Loucy (cell line): Measurements from ENCODE around the gene GPALPP1.
"Not testable (repeated sequence)": the region's sequence is repeated elsewhere in the genome, so short reads cannot be mapped to it uniquely, and the experiment has no call there.

ENCODE experiments used
- H2AFZ ChIP-seq: fragments of 200-600 bp; sonication (generic); 2 replicates; pipeline ENCODE4 v1.6.0; 2016; ENCODE audit warnings: antibody characterized with exemption, mild to moderate bottlenecking, low read length, moderate library complexity
- H3F3A ChIP-seq: fragments of 200-600 bp; 2 replicates; pipeline ENCODE4 v1.6.0; 2016; ENCODE audit warnings: antibody characterized with exemption, low read depth, mild to moderate bottlenecking
- H3K27me3 ChIP-seq: fragments of 200-600 bp; sonication (generic); 2 replicates; pipeline ENCODE4 v1.6.1; 2014; ENCODE audit warnings: low read length, mild to moderate bottlenecking; ENCODE audit not compliant: insufficient read depth, poor library complexity, severe bottlenecking
- H3K36me3 ChIP-seq: fragments of 200-600 bp; sonication (generic); 2 replicates; pipeline ENCODE4 v1.6.1; 2016; ENCODE audit warnings: low read length; ENCODE audit not compliant: insufficient read depth
- H3K4me1 ChIP-seq: fragments of 200-600 bp; sonication (generic); 2 replicates; pipeline ENCODE4 v1.5.1; 2014; ENCODE audit warnings: low read length, mild to moderate bottlenecking; ENCODE audit not compliant: insufficient read depth, poor library complexity, severe bottlenecking
- H3K4me2 ChIP-seq: fragments of 200-600 bp; sonication (generic); 2 replicates; pipeline ENCODE4 v1.6.0; 2014; ENCODE audit warnings: antibody characterized with exemption, low read length, low read depth, mild to moderate bottlenecking; ENCODE audit not compliant: poor library complexity, severe bottlenecking
- H3K4me3 ChIP-seq: fragments of 200-600 bp; sonication (generic); 2 replicates; pipeline ENCODE4 v1.5.1; 2014; ENCODE audit warnings: low read length, mild to moderate bottlenecking, mixed read lengths; ENCODE audit not compliant: poor library complexity, severe bottlenecking
- H3K79me2 ChIP-seq: fragments of 200-600 bp; sonication (generic); 2 replicates; pipeline ENCODE4 v1.6.1; 2014; ENCODE audit warnings: low read length; ENCODE audit not compliant: insufficient read depth
- H3K9ac ChIP-seq: fragments of 200-600 bp; sonication (generic); 2 replicates; pipeline ENCODE4 v1.6.0; 2014; ENCODE audit warnings: mild to moderate bottlenecking, low read depth, low read length, moderate library complexity; ENCODE audit not compliant: poor library complexity, severe bottlenecking
- H3K9me2 ChIP-seq: fragments of 200-600 bp; sonication (generic); replicated peaks from 2 replicates; pipeline ENCODE4 v1.6.1; 2016; ENCODE audit warnings: low read depth, low read length, mixed read lengths
- H3K9me3 ChIP-seq: fragments of 200-600 bp; sonication (generic); 2 replicates; pipeline ENCODE4 v1.6.1; 2014; ENCODE audit warnings: mild to moderate bottlenecking, antibody characterized with exemption, low read length, low read depth; ENCODE audit not compliant: insufficient read depth
- H4K20me1 ChIP-seq: fragments of 200-600 bp; sonication (generic); 2 replicates; pipeline ENCODE4 v1.6.0; 2014; ENCODE audit warnings: antibody characterized with exemption, low read length, mild to moderate bottlenecking; ENCODE audit not compliant: insufficient read depth, poor library complexity, severe bottlenecking
- CTCF ChIP-seq: fragments of 200-600 bp; sonication (generic); conservative IDR thresholded peaks from 2 replicates; pipeline ENCODE4 v1.5.1; 2014; ENCODE audit warnings: mild to moderate bottlenecking, antibody characterized with exemption, low read length
- EZH2phosphoT487 ChIP-seq: fragments of 200-600 bp; IDR thresholded peaks from 2 replicates; pipeline ENCODE4 v1.6.1; 2018; ENCODE audit warnings: antibody characterized with exemption, mild to moderate bottlenecking, moderate library complexity, borderline replicate concordance

GPALPP1 gene

DNA sequence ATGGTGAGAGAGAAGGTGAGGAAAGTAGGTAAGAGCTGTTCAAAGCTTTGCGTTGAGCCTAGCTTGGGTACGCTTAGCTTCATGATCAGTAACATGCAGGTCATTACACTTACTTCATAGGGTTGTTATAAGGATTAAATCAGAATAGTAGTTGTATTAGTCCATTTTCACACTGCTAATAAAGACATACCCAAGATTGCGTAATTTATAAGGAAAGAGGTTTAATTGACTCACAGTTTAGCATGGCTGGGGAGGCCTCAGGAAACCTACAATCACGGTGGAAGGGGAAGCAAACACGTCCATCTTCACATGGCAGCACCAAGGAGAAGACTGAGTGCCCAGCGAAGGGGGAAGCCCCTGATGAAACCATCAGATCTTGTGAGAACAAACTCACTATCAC lies 21.9 kb downstream of the GPALPP1 start:
- Histone ChIP-seq H3K9me2 (no peaks in the 10 kb centered on the region), H3K36me3 (peaks cover 17% of the 10 kb centered on the region; the same call in 1 of the 2 replicates), H3K27me3 (no peaks in the 10 kb centered on the region), H3K79me2 (no peaks in the 10 kb centered on the region), H3F3A (no peaks in the 10 kb centered on the region), H3K9ac (no peak overlapping the region), H3K4me3 (no peak overlapping the region), H2AFZ (no peak overlapping the region), H3K4me2 (no peak overlapping the region), H3K9me3 (no peaks in the 10 kb centered on the region), H4K20me1 (no peaks in the 10 kb centered on the region), H3K4me1 (no peaks in the 10 kb centered on the region)
- TF ChIP-seq EZH2phosphoT487 = no peak
- TF ChIP-seq CTCF = no peak

DNA sequence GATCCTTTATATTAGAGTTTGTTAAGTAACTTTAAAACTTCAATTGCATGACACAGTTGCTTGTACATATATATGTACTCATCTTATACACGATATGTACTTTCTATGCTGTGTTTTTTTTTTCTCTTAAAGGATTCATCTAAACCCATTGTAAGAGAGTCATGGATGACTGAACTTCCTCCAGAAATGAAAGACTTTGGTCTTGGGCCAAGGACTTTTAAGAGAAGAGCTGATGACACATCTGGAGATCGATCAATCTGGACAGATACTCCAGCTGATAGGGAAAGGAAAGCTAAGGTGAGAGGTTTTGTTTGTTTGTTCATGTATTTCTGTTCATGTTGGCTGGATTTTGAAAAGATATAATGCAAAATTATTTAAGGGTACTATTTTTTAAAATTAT lies 26.0 kb downstream of the GPALPP1 start:
- Histone ChIP-seq H2AFZ (no peak overlapping the region), H3K36me3 (peaks cover 21% of the 10 kb centered on the region; the same call in 1 of the 2 replicates), H3K4me3 (no peak overlapping the region), H3K9ac (no peak overlapping the region), H3K9me3 (no peaks in the 10 kb centered on the region), H3K4me1 (no peaks in the 10 kb centered on the region), H3K4me2 (no peak overlapping the region), H3K27me3 (no peaks in the 10 kb centered on the region), H4K20me1 (no peaks in the 10 kb centered on the region), H3F3A (no peaks in the 10 kb centered on the region), H3K79me2 (no peaks in the 10 kb centered on the region), H3K9me2 (no peaks in the 10 kb centered on the region)
- TF ChIP-seq EZH2phosphoT487 = no peak
- no peak for TF ChIP-seq CTCF

DNA sequence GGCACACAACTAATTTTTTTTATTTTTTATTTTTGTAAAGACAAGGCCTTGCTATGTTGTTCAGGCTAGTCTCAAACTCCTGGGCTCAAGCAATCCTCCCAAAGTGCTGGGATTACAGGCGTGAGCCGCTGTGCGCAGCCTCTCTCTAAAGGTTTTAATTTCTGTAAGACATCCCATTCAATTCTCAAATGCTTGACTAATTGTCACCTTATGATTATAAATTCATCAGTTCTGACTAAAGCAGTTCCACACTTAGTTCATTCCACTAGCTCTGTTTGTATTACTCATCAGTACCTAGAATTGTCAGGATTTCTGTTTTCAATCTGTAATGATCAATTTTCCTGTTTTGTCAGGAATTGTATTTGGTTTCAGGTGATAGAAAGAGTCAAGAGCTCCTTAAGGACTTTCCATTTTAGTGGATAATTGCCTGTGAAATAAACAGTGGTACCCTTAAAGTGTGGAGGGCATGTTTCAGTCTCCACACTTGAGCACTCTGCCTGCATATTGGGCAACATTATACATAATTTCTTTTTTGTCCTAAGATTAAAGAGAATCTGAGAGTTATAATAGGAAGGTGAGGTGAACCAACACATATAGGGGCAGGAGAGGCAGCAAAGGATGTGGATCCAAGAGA lies 27.6 kb downstream of the GPALPP1 start:
- no peaks in the 10 kb centered on the region for H4K20me1 ChIP-seq

GRCh38 chr13:45019981-45020380 lies 30.6 kb downstream of the GPALPP1 start:
- not testable (repeated sequence) for H3K9ac ChIP-seq, H3K4me1 ChIP-seq, H4K20me1 ChIP-seq, H3F3A ChIP-seq, H3K9me2 ChIP-seq, H3K9me3 ChIP-seq, H3K79me2 ChIP-seq, H3K4me3 ChIP-seq, H3K4me2 ChIP-seq, H3K27me3 ChIP-seq, H2AFZ ChIP-seq
- peaks cover 48% of the 10 kb centered on the region; the same call in 1 of the 2 replicates for H3K36me3 ChIP-seq

More for the DNA sequence above, 27.6 kb downstream of the GPALPP1 start:
- Histone ChIP-seq H3K79me2 (no peaks in the 10 kb centered on the region), H3K9me3 (no peaks in the 10 kb centered on the region), H3K36me3 (peaks cover 37% of the 10 kb centered on the region; the same call in 1 of the 2 replicates), H3F3A (no peaks in the 10 kb centered on the region), H3K4me1 (no peaks in the 10 kb centered on the region), H2AFZ (no peak overlapping the region), H3K4me2 (no peak overlapping the region), H3K4me3 (no peak overlapping the region), H3K27me3 (no peaks in the 10 kb centered on the region), H3K9me2 (no peaks in the 10 kb centered on the region), H3K9ac (no peak overlapping the region)
- TF ChIP-seq EZH2phosphoT487 = no peak
- TF ChIP-seq CTCF = no peak
